ENCODE results near the gene PPP1R9B. TPM values are rescaled to one million over a fixed set of nuclear protein-coding genes. Genes with fewer than 3 reads are reported as not detected.

The PPP1R9B gene, protein sequence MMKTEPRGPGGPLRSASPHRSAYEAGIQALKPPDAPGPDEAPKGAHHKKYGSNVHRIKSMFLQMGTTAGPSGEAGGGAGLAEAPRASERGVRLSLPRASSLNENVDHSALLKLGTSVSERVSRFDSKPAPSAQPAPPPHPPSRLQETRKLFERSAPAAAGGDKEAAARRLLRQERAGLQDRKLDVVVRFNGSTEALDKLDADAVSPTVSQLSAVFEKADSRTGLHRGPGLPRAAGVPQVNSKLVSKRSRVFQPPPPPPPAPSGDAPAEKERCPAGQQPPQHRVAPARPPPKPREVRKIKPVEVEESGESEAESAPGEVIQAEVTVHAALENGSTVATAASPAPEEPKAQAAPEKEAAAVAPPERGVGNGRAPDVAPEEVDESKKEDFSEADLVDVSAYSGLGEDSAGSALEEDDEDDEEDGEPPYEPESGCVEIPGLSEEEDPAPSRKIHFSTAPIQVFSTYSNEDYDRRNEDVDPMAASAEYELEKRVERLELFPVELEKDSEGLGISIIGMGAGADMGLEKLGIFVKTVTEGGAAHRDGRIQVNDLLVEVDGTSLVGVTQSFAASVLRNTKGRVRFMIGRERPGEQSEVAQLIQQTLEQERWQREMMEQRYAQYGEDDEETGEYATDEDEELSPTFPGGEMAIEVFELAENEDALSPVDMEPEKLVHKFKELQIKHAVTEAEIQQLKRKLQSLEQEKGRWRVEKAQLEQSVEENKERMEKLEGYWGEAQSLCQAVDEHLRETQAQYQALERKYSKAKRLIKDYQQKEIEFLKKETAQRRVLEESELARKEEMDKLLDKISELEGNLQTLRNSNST
- total RNA-seq = 68.9 TPM

- FAIRE-seq (no peak), DNase-seq (ENCODE audit: low spot score in 2 of 2) (no peak)
These were observed at the start of gene PPP1R9B for GRCh38 chr17:50150354-50151040. PPP1R9B (minus strand) TSS chr17:50150677; CDS start chr17:50150513, 164 bp downstream.

DNA sequence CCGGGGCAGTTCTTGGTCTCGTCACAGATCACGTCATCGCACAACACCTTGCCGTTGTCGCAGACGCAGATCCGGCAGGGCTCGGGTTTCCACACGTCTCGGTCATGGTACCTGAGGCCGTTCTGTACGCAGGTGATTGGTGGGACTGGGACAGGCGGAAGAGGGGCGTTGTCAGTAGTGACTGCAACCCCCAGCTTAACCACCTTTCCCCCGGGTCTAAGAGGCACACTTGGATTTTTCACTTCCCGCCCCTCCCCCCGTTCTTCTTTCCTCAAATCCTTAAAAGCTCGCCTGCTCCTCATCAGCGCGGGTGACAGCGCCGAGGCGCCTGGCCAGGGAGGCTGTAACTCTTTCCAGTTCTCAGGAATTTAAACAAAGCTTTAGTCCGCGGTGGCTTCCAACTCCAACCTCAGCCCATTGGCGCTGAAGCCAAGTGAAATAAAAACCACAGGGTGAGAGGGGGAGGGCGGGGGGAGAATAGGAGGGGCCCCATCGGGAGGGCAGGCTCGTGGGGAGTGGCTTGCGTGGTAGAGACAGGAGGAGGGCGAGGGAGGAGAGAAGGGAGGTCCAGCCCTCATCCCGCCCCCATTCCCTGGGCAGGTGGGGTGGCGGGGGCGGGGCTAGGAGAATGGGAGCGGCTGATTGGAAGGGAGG, 49.5 kb upstream of the PPP1R9B start:
- FAIRE-seq (no peak), DNase-seq (ENCODE audit: low spot score in 2 of 2) (peak; percentile 65 to 73)

GRCh38 chr17:50199211-50199802, 48.8 kb upstream of the PPP1R9B start:
- no peak for DNase-seq (ENCODE audit: low spot score in 2 of 2)
- no peak for FAIRE-seq

- DNase-seq (ENCODE audit: low spot score in 2 of 2) = peak; percentile 62 to 66
These were observed 47.7 kb upstream of the PPP1R9B start for GRCh38 chr17:50198026-50198669.

DNA sequence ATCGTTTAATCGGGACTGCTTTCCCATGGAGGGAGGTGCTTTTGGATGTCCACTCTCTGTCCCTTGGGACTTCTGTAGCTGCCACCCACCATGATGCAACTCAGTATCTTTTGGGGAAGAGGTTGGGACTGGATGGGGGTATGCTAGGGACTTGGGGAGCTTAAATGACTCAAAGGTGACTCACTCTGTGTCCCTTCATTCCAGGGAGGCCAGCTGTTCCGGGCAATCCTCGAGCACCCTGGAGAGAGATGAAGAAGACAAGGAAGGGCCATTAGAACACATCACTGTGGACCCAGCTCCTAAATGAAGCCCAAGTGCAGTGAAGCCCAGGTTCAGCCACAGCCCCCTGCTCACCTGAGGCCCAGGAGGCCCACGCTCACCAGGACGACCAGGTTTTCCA, 46.3 kb upstream of the PPP1R9B start:
- DNase-seq (ENCODE audit: low spot score in 2 of 2) (no peak), FAIRE-seq (no peak)

More at GRCh38 chr17:50198026-50198669, 47.7 kb upstream of the PPP1R9B start:
- no peak for FAIRE-seq

DNA sequence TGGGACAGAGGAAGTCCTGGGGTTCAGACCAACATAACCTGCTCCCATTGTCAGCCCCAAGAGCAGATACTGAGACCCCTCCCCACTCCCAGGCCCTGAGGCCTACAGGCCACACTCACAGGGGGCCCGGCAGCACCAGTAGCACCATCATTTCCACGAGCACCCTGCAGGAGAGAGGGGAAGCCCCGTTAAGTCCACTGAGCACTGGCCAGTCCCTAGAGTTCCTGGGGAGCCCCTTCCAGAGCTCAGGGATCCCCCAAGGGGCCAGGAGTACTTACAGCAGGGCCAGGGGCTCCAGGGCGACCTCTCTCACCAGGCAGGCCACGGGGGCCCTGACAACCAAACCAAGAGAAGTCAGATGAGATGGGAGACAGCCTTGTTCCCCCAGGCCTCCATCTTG, 45.6 kb upstream of the PPP1R9B start:
- FAIRE-seq = no peak
- no peak for DNase-seq (ENCODE audit: low spot score in 2 of 2)

DNA sequence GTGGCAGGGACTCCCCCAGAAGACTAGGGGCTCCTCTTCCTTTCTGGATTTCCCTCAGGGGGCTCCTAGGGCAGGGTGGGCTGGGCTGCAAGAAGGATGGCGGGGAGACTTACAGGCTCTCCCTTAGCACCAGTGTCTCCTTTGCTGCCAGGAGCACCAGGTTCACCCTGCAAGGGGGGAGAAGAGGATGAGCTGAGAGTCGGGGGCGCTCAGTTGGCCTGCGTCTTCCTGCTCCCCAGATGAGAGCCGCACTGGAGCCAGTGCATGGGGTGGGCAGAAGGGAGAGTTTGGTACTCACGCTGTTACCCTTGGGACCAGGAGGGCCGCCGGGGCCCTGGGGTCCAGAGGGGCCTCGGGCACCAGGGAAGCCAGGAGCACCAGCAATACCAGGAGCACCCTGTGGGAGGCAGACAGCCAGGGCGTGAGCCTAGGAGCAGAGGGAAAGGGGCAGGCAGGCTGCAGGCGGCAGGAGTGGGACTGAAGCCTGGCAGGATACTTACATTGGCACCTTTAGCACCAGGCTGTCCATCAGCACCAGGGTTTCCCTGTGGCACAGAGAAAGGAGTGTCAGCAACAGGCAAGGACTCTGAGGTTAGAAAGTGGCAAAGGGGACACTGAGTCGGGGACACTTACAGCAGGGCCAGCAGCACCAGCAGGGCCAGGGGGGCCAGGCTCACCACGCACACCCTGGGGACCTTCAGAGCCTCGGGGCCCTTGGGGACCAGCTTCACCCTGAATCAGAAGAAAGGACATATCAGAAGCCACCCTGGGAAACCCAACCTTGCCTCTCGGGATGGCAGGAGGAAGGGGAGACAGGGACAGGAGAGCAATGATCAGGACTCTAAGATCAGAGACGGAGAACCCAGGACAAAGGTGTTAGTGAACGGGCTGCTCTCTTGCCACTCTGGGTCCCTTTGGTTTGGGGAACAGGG, 44.7 kb upstream of the PPP1R9B start:
- FAIRE-seq (no peak), DNase-seq (ENCODE audit: low spot score in 2 of 2) (no peak)

DNA sequence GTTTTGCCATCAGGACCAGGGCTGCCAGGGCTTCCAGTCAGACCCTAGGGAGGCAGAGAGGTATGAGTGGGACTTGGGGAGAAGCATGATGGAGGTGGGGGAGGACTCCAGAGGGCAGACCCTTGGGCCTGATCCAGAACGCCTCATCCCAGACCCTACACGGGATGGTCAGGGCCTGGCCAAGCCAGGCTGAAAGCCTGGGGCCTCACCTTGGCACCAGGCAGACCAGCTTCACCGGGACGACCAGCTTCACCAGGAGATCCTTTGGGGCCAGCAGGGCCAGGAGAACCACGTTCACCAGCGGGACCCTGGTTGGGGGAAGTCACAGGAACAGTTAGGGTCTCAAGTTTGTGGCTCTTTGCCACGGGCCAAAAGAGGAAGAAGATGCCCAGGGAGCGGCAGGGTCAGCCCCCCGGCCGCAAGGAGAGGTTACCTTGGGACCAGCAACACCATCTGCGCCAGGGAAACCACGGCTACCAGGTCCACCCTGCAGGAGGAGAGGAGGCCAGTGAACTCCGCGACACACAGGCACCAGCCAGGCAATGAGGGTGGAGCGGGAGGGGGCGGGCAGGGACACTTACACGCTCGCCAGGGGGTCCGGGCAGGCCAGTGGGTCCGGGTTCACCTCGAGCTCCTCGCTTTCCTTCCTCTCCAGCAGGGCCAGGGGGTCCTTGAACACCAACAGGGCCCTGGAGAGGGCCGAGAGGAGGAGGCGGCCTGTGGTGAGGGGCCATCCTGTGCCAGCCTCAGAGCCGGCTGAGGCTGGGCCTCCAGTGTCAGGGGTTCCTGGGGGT, 43.9 kb upstream of the PPP1R9B start:
- no peak for DNase-seq (ENCODE audit: low spot score in 2 of 2)
- FAIRE-seq = no peak

DNA sequence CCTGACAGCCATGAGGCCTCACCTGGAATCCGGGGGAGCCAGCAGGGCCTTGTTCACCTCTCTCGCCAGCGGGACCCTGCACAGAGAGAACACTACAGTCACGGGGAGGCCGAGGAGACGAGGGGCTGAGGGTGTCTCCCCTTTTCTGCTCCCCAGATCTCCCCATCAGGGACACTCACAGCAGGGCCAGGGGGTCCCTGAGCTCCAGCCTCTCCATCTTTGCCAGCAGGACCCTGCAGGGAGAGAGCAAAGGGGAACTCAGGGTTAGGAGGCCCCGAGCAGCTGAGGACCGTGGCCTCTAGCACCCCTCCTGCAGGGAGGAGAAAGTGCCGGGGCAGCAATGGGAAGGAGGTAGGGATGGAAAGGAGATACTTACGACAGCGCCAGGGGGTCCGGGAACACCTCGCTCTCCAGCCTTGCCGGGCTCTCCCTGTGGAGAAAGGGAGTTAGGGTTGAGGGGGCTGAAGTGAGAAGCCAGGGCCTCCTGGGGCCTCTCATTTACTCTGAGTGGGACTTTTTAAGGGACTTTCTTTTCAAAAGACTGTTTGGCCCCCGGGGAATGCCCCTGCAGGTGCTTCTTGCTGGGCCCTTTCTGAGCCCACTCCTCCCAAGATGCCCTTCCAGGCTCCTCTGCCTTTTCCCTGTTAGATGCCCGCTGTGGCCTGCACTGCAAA, 42.3 kb upstream of the PPP1R9B start:
- DNase-seq (ENCODE audit: low spot score in 2 of 2) (no peak), FAIRE-seq (no peak)

GRCh38 chr17:50192144-50192617, 41.7 kb upstream of the PPP1R9B start:
- no peak for DNase-seq (ENCODE audit: low spot score in 2 of 2)
- FAIRE-seq = no peak

DNA sequence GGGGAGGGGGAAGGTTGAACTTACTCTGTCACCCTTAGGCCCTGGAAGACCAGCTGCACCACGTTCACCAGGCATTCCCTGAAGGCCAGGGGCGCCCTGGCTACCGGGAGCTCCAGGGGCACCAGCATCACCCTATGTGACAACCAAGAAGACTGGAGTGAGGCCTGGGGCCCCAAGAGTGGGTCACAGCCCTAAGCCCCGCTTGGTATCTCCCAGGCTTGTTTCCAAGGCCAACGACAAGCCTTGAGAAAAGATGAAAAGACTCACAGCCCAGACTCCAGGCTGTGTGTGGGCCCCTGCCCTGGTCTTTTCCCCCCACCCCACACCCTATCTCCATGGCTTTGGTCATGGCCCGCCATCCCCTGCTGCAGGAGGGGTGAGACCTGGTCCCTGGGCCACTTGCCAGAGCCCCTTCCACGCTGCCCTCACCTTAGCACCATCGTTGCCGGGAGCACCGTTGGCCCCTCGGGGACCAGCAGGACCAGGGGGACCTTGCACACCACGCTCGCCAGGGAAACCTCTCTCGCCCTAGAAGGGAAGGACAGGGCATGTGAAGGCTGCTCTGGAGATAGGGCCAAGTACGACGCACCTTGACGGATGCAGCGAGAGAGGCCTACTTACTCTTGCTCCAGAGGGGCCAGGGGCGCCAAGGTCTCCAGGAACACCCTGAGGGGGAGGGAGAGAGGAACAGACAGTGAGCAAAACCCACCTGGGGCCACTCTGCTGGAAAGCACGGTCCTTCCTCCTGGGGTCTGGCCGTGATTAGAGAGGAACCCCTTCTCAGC, 41.1 kb upstream of the PPP1R9B start:
- FAIRE-seq = no peak
- no peak for DNase-seq (ENCODE audit: low spot score in 2 of 2)

DNA sequence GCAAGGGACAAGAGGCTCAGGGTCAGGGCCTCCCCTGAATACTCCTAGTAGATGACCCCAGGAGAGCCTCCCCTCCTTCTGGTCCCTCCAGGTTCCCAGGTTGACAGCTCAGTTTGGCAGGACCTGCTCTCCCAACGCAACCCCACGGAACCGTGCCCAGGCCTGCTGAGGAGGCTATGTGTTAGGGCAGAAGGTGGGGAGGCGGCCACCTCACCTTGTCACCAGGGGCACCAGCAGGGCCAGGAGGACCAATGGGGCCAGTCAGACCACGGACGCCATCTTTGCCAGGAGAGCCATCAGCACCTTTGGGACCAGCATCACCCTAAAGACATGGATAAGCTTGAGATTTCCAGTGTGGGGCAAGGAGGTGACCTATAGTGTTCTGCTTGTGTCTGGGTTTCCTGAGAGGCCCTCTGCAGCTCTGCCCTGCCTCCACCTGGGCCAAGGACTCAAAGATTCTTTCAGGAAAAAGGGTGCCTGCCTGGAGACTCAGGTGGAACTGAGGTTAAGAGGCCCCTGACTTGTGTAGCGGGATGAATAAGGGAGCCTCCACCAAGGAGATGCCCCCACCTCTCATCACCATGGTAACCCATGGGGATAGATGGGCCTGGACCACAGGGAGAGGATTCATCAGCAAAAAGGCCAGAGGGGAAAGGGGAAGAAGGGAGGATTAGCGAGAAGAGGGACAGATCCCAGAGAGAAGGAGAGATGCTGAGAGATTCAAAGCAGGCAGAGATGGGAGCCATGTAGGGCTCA, 40.3 kb upstream of the PPP1R9B start:
- no peak for DNase-seq (ENCODE audit: low spot score in 2 of 2)
- no peak for FAIRE-seq

GRCh38 chr17:50190293-50190602, 39.8 kb upstream of the PPP1R9B start:
- FAIRE-seq = no peak
- DNase-seq (ENCODE audit: low spot score in 2 of 2) = no peak

- DNase-seq (ENCODE audit: low spot score in 2 of 2) (no peak), FAIRE-seq (no peak)
These were observed 39.2 kb upstream of the PPP1R9B start for GRCh38 chr17:50189550-50190292.

Data from frontal cortex (tissue), 4 donors.